SU-DHL-6 (cell line): ENCODE data around the gene ATP11A.

ENCODE experiments used
- CTCF ChIP-seq: fragments of 200-600 bp; sonication (generic); IDR thresholded peaks from one replicate; pipeline ENCODE4 v1.5.1; 2017; ENCODE audit warnings: antibody characterized with exemption, mild to moderate bottlenecking, low read length, moderate library complexity; ENCODE audit not compliant: insufficient read depth, poor library complexity, severe bottlenecking
- EZH2phosphoT487 ChIP-seq: fragments of 200-600 bp; sonication (generic), shearing (Covaris generic); conservative IDR thresholded peaks from 2 replicates; pipeline ENCODE4 v1.6.1; 2018; ENCODE audit warnings: mild to moderate bottlenecking, antibody characterized with exemption, low read length, moderate library complexity, mixed read lengths

- TF ChIP-seq CTCF (no peak), EZH2phosphoT487 (no peak)
Observed at GRCh38 chr13:112824429-112824828, 134.6 kb downstream of the ATP11A start.
